GM19455 (cell line): ENCODE results near the gene APEH.

Experiments
- ATAC-seq: cut with Tn5 transposase; IDR thresholded peaks from one replicate; pipeline ENCODE4 v1.9.1; 2021; ENCODE audit not compliant: unreplicated experiment

The APEH gene

DNA sequence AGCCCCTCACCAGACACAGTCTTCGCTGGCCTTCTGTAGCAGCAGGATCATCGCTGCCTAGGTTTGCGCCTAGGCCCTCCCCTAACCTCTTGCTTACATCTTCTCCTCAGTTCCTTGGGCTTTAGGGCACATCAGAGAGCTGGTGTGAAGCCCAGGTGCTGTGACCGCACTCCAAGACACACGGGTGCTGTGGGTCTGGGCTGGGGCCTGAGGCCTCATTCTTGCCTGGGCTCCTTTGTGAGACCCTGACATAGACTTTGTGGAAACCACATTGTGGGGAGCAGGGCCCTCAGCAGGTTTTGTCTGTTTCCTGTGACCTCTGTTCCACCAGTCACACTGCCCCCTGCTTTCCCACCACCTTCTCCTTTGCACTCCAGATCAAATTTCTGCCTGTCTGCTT lies 37.3 kb downstream of the APEH start:
- ATAC-seq, result no peak

DNA sequence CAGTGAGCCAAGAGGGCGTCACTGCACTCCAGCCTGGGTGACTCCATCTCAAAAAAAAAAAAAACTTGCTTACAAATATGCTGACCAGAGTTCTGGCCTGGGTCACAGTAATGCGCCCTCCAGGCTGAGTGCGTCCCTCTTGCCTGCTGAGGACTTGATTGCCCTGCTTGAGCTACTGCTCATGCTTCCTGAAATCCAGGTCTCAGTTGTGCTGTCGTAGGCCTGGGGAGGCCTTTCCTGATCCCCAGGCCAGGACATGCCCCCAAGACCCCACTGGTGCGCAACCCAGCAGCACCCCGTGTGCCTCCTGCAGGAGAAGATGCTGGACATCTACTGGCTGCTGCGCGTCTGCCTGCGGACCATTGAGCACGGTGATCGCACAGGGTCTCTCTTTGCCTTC lies 38.0 kb downstream of the APEH start:
- no peak for ATAC-seq

GRCh38 chr3:49712631-49713317 lies 38.6 kb downstream of the APEH start:
- no peak for ATAC-seq

DNA sequence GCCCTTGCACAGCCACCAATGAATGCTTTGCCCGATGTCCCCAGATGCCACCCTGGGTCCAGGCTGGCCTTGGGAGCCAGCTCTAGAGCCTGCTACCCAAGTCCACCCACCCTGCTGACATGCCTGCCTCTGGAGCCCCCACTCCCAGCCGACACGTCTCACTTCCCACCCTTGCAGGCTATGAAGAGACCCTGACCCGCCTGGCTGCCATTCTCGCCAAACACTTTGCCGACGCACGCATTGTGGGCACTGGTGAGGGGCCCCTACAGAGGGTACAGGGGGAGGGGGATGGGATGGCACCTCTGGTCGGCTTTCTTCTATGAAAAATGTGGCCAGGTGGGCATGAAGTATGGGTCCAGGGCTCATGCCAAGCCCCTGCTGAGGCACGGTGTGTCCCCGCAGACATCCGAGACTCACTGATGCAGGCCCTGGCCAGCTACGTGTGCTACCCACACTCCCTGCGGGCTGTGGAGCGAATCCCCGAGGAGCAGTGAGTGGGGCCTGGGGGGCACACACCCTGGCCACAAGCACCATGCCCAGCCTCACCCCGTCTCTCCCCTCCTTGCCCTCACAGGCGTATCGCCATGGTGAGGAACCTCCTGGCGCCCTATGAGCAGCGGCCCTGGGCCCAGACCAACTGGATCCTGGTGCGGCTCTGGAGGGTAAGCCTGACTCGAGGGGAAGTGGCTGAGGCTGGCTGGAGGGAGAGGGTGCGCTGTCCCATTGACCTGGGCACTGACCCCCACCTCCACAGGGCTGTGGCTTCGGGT lies 39.4 kb downstream of the APEH start:
- no peak for ATAC-seq

DNA sequence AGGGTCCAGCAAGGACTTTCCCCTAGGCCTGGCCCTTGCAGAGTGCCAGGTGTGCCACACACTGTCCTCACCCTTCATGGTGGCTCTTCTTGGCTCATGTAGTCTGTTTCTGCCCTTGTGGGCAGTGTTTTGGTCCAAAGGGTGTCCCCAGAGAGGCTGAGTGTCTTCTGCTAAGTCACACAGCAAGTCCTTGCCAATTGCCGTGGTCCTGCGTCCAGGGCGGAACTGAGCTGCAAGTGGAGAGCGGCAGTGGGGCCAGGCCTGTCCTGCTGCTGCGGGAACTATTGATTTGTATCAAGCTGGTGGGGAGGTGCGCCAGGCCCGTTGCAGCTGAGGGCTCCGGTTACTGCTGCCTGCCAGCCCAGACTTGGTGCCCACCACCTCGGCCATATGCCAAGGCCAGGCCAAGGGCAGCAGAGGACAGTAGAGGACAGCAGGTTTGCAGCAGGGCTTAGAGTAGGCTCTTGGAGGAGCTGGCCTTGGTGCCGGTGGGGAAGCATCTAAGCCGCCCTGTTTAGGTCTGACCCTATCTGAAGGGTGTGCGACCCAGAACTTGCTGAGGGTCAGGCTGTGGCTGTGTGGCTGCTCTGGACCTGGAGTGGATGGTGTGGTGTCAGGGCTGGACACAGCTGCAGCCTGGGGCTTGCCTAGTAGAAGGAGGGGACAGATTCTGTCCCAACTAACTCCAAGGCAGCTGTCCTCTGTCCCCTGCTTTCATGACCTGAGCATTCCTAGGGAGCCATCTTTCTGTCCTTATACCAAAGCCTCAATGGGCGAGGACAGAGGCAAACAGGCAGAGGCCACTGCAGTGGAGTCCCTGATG lies 40.8 kb downstream of the APEH start:
- no peak for ATAC-seq

GRCh38 chr3:49715611-49716121 lies 41.5 kb downstream of the APEH start:
- no peak for ATAC-seq

GRCh38 chr3:49716169-49716568 lies 42.0 kb downstream of the APEH start:
- no peak for ATAC-seq

DNA sequence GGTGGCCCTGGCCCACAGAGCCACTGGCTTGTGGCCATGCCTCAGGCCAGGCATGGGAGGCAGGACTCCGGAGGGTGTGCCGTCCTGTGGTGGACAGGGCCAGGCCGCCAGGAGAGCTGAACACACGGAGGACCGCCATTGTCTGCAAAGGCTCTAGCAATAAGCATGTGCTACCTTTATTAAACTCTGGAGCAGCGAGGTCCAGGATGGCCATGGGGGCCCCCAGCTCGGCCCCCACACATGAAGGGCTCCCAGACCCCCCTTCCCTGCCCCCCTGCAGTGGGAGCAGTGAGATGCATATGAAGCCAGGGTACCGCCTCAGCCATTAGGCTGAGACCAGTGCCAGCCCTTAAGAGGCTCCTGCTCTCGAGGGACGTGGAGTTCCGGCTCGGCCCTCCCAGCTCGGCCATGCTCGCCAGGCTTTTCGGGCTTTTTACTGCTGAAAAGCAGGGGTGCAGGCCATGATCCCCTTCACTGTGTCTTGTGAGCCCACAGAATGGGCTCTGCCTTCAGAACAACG lies 42.6 kb downstream of the APEH start:
- no peak for ATAC-seq

DNA sequence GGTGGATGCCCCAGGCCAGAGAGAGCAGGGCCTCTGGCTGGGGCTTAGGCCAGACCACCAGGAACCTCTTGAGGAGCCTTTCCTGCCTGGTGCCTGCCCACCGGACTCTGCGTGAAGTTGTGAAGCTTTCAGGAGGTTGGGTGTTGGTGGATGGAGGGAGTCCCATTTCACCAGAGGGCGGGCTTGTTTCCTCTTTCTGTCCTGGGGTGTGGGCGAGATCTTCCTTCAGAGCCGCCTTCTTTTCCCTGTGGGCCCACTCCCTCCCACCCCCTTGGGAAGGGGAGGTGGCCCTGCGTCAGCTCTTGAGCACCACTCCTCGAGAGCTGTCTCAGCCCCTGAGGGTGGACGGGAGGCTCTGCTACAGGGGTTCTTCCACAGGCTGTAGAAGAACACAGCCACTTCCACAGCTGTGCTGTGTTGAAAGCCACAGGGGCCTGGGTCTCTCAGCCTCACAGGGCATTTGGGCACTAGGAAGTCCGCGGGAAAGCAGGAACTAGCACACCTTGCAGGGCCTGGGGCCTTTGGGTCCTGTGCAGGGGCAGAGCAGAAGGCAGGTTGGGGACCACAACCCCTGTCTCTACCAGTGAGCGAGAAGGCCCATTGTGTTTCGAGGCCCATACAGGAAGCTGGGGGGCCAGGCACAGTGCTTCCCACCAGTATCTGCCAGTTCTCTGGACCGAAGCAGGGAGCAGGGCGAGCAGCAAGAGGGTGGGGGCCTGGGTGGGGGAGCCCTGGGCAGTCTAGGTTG lies 43.2 kb downstream of the APEH start:
- no peak for ATAC-seq

- ATAC-seq, result no peak
Measured at GRCh38 chr3:49717959-49718857, 44.1 kb downstream of the APEH start.

DNA sequence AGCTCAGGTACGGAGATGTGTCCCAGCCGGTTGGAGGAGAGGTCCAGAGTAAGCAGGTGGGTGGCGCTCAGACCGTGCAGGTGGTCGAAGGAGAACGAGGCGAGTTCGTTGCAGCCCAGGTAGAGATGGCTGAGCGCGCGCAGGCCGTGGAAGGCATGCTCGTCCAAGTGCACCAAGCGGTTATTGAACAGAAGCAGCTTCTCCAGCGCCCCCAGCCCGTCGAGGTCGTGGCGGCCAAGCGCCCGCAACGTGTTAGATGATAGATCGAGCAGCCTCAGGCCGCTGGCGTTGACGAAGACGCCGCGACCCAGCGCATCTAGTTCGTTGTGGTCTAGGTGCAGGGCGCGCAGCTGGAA lies 44.7 kb downstream of the APEH start:
- ATAC-seq, result no peak

- peak; percentile 42 for ATAC-seq
Measured at GRCh38 chr3:49719214-49719884, 45.2 kb downstream of the APEH start, which contains the start of gene AMIGO3. Gene AMIGO3, minus strand, starts transcription at chr3:49719684. Its CDS starts 219 bp downstream, at chr3:49719465.

DNA sequence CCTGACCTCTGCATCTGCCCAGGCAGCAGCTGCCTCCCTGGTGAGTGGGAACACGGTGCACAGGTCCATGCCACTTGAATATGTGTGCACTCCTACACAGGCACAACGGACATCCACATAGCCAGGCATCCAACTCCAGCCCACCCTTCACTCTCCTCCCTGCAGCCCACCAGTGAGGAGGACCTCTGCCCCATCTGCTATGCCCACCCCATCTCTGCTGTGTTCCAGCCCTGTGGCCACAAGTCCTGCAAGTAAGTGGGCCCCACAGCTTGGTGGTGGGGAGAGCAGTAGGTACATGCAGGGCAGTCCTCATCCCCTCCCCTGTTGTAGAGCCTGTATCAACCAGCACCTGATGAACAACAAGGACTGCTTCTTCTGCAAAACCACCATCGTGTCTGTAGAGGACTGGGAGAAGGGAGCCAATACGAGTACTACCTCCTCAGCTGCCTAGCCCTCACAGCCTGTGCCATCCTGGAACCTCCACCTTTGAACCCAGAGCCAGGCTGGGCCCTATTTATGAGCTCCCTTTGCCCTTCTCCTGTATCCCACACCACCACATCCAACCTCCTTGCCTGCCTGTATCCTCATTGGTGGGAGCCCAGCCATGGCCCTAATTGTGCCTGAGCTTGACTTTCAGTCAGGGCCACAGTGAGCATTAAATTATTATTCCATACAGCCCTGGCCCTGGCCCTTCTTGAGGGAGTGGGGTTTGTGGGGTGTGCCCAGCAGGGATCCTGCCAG lies 46.9 kb downstream of the APEH start:
- no peak for ATAC-seq

GRCh38 chr3:49721596-49721895 lies 47.4 kb downstream of the APEH start:
- ATAC-seq, result no peak

DNA sequence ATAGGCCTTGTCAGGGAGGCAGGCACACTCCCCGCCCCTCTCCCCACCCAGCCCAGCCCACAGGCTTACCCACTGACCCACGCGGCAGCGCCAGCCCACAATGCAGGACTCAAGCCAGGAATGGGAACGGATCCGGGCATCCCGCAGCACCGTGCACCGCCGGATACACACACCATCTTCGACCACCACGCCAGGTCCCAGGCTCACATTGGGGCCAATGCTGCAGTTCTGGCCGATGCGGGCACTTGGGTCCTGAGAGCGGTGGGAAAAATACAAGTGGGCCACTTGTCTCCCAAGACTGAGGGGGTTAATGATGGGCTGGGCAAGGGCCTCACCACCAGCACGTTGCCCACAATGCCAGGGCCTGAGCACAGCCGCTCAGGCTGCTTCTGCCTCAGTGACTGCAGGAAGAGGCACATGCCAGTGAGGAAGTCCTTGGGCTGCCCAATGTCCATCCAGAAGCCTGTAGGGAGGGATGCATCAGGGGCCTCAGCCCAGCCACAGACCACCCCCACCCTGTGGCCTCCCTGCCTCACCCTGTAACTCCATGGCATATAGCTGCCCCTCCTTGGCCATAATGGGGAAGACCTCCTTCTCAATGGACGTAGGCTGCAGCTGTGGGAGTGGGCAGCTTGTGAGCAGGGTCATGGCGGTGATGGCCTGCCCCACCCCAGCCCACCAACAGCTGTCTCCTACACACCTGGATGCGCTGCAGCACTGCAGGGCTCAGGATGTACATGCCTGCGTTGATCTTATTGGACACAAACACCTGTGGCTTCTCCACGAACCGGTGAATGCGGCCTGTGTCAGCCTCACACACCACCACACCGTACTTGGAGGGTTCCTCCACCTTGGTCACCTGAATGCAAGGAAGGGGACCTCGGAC lies 48.0 kb downstream of the APEH start:
- ATAC-seq, result no peak

GRCh38 chr3:49722896-49723295 lies 48.7 kb downstream of the APEH start:
- ATAC-seq, result no peak

GRCh38 chr3:49723296-49723627 lies 49.1 kb downstream of the APEH start:
- no peak for ATAC-seq
